Measurements from ENCODE around the gene PDE11A.

GRCh38 chr2:177683661-177684069 is 388.9 kb downstream of the PDE11A start:
- no peak for TF ChIP-seq POLR2A (IDR thresholded peaks at IDR 0.05; ENCODE audit: low read length)
- no peak for TF ChIP-seq GATA1 (IDR thresholded peaks at IDR 0.05; ENCODE audit: low read depth, low read length)
